NCI-H82 treated with DMSO at 0.1 percent for 48 hours (cell line): ENCODE results near the gene WWC2.

ENCODE experiments used
- DNase-seq: peaks from one replicate; lab custom pipeline; 2025; ENCODE audit not compliant: unreplicated experiment; lab: John Stamatoyannopoulos, UW

Gene WWC2

GRCh38 chr4:183348706-183349659, 249.9 kb downstream of the WWC2 start:
- DNase-seq: no peak

DNA sequence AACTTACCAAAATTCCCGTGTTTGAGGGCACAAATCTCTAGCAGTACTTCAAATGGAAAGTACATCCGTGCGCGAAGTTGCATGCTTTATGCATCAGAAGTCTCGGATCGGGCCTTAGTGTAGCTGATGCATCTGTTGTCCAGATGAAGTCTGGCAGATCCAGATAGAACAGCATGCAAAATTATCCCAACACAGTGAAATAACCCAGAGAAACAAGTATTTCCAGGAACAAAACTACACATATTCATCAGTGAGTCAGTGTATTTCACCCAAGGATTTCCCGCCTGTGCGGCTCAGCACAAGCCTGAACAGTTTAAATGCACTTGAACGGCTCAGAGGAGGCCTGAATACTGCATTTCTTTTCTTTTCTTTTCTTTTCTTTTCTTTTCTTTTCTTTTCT, 250.6 kb downstream of the WWC2 start:
- DNase-seq: no peak

GRCh38 chr4:183350317-183351071, 251.4 kb downstream of the WWC2 start:
- no peak for DNase-seq

DNA sequence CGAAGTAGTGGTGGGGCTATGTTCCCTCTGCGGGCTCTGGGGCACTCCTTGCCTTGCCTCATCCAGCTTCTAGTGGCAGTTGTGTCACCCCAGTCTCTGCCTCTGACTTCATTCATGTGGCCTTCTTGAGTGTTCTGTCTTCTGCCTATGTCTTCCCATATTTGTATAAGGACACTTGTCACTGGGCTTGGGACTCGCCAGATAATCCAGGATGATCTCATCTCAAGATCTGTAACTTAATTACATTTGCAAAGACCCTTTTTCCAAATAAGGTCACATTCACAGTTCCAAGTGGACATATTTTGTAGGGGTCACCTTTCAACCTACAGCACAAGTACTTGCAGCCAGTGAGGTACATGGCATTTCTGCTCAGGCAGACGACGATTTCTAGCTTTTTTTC, 253.5 kb downstream of the WWC2 start:
- no peak for DNase-seq

- DNase-seq: no peak
Measured at GRCh38 chr4:183353557-183353956, 254.5 kb downstream of the WWC2 start.

GRCh38 chr4:183354219-183354618, 255.2 kb downstream of the WWC2 start:
- DNase-seq: no peak

- no peak for DNase-seq
Measured at GRCh38 chr4:183355405-183355804, 256.3 kb downstream of the WWC2 start.

DNA sequence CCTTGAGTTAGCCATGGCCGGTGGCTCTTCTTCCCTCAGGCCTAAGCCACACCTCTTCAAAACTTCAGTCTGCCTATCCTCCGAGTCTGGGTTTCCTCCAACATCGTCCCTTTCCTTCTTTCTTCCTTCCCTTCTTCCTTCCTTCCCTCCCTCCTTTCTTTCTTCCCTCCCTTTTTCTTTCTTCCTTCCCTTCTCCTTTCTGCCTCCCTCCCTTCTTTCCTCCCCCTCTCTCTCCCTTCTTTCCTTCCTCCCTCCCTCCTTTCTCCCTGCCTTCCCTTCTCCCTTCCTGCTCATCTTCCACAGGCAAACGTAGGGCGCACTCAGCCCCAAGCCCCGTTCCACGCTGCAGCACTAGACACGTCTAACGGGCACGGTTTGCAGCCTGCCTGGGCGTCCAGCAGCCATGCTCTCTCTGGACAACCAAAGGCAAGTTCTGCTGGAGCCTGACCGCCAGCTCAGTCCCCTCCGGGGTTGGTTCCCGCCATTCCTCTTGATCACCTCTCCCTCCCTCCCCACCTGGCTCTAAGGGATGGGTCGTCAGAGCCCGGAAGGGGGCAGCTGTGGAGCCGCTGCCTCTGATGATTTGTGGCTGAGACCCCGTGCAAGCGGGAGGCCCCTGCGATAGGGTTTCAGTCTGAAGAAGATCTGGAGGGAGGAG, 257.2 kb downstream of the WWC2 start:
- DNase-seq: no peak

- DNase-seq: no peak
Measured at GRCh38 chr4:183356931-183357675, 258.0 kb downstream of the WWC2 start.

GRCh38 chr4:183358215-183358755, 259.2 kb downstream of the WWC2 start:
- DNase-seq: no peak

DNA sequence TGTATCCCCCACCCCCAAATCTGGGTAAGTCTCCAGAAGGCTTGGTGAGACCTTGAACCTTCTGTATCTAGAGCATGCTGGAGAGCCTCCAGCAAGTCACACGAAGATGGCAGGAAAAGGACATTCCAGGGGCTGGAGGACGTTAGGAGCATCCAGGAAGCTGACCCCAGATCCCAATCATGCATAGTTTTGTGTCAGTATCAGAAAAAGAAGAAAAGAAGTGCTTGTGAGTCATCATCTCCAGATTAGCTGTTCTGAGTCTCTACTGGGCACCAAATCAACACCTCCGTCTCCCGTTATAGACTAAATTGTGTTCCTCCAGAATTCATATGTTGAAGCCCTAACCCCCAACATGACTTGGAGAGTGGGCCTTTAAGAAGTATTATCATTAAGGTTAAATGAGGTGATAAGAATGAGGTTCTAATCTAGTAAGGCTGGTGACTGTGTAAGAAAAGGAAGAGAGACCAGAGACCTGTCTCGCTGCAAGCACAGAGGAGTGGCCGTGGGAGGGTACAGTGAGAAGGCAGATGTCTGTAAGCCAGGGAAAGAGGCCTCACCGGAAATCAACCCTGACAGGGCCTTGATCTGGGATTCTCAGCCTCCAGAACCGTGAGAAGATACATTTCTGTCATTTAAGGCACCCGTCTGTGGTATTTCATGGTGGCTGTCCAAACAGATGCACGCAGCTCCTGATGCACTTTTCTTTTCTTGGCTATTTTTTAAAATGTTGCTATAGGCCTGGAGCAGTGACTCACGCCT, 261.3 kb downstream of the WWC2 start:
- no peak for DNase-seq

- DNase-seq: no peak
Measured at GRCh38 chr4:183362036-183362435, 263.0 kb downstream of the WWC2 start.

DNA sequence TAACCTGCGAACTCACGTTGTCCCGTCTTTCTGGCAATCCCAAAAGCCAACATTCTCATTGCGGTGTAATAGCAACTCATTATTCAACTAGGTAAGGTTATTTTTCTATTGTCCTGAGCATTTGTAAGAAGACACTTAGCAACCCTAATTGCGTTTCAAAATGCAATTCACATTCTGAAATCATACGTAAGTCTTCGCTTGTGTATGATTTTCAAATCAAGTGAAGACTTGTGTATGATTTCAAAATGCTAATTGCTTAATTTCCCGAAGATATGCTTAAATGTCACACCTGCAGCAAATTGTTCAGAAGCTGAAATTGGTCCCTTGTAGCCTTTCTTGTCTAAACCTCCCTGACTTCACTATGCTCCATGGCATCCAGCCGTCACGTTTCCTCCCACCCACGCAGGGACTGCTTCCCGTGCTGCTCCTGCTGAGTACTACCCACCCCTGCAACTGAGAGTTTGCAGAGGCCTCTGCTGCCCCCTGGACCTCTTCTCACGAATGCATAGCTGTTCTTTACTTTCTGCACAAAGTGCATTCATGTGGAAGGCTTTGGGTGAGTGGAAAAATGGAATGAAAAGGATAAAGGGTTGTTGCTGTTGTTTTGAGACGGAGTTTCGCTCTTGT, 264.0 kb downstream of the WWC2 start:
- no peak for DNase-seq

- peak; percentile 60 for DNase-seq
Measured at GRCh38 chr4:183364025-183364424, 265.0 kb downstream of the WWC2 start.

- no peak for DNase-seq
Measured at GRCh38 chr4:183366206-183366835, 267.3 kb downstream of the WWC2 start.

DNA sequence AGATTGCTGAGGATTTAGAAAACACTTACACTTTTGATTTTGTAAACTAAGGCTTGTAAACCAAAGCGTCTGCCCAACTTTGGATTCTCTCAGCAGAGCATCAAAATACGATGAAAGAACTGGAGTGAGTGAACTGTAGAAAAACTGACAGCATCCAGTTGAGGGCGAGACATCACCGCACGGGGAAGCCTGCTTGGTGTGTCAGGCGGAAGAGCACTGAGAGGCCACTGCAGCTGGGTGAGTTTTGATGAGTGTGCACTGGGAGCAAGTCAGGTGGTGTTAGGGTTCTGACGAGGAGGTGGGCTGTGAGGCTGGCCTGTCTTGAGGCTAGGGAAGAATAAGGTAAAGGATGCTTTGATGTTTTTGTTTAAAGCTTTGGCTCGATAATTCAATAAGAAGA, 270.0 kb downstream of the WWC2 start:
- no peak for DNase-seq
